Nephron (organoid): ENCODE measurements around the gene GPC4.

Experiments used
- H3K27ac Mint-ChIP-seq, 3 experiments: 2 replicates each; pipeline ENCODE4 v1.8.0; 2020; ENCODE audit warnings: mixed read lengths in 3 of 3, mild to moderate bottlenecking in 2 of 3, moderate library complexity in 1 of 3
- H3K27me3 Mint-ChIP-seq: 2 replicates; pipeline ENCODE4 v1.8.0; 2021; ENCODE audit warnings: low read depth, mild to moderate bottlenecking, moderate library complexity, mixed read lengths
- H3K36me3 Mint-ChIP-seq: 2 replicates; pipeline ENCODE4 v1.8.0; 2020; ENCODE audit warnings: low read depth, mixed read lengths
- H3K4me1 Mint-ChIP-seq: 2 replicates; pipeline ENCODE4 v1.8.0; 2020; ENCODE audit warnings: mixed read lengths
- H3K4me3 Mint-ChIP-seq, 3 experiments: 2 replicates each; pipeline ENCODE4 v1.8.0; 2020; ENCODE audit warnings: mild to moderate bottlenecking in 3 of 3, mixed read lengths in 3 of 3, moderate library complexity in 2 of 3
- H3K9me3 Mint-ChIP-seq: 2 replicates; pipeline ENCODE4 v1.8.0; 2020; ENCODE audit warnings: mixed read lengths
- TF ChIP-seq, protein P1 (sequence below), 3 experiments: fragments of 200-600 bp; sonication (generic); IDR thresholded peaks; one replicate each; pipeline ENCODE4 v1.5.0; 2021; ENCODE audit warnings: antibody characterized with exemption in 3 of 3; ENCODE audit not compliant: unreplicated experiment in 3 of 3

GPC4 gene

DNA sequence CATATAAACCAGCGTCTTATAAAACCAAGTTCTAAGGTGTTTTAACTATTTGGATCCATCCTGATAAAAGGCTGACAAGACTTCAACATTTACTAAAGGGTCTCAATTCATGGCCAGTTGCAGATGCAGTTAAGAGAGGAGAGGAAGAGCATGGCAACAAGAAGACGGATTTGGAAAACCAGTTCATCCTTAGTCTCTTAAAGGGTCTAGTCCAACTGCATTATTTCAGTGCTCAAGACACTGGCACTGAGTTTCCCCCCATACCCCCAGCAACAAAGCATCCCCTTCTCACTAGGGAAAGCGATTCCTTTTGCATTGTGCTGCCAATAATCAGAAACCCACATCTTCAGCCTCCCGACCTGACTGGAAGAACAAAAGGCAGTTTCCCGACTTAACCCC is 106.8 kb downstream of the GPC4 start:
- no peak overlapping the region for H3K4me3 Mint-ChIP-seq
- no peak overlapping the region for H3K27ac Mint-ChIP-seq
- TF ChIP-seq, protein P1, sequence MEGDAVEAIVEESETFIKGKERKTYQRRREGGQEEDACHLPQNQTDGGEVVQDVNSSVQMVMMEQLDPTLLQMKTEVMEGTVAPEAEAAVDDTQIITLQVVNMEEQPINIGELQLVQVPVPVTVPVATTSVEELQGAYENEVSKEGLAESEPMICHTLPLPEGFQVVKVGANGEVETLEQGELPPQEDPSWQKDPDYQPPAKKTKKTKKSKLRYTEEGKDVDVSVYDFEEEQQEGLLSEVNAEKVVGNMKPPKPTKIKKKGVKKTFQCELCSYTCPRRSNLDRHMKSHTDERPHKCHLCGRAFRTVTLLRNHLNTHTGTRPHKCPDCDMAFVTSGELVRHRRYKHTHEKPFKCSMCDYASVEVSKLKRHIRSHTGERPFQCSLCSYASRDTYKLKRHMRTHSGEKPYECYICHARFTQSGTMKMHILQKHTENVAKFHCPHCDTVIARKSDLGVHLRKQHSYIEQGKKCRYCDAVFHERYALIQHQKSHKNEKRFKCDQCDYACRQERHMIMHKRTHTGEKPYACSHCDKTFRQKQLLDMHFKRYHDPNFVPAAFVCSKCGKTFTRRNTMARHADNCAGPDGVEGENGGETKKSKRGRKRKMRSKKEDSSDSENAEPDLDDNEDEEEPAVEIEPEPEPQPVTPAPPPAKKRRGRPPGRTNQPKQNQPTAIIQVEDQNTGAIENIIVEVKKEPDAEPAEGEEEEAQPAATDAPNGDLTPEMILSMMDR (IDR thresholded peaks at IDR 0.05; ENCODE audit: unreplicated experiment in 3 of 3) = no peak
- peaks cover 4% of the 10 kb centered on the region for H3K27me3 Mint-ChIP-seq
- peaks cover 21% of the 10 kb centered on the region for H3K4me1 Mint-ChIP-seq
- H3K9me3 Mint-ChIP-seq = no peaks in the 10 kb centered on the region
- peaks cover 14% of the 10 kb centered on the region for H3K36me3 Mint-ChIP-seq

DNA sequence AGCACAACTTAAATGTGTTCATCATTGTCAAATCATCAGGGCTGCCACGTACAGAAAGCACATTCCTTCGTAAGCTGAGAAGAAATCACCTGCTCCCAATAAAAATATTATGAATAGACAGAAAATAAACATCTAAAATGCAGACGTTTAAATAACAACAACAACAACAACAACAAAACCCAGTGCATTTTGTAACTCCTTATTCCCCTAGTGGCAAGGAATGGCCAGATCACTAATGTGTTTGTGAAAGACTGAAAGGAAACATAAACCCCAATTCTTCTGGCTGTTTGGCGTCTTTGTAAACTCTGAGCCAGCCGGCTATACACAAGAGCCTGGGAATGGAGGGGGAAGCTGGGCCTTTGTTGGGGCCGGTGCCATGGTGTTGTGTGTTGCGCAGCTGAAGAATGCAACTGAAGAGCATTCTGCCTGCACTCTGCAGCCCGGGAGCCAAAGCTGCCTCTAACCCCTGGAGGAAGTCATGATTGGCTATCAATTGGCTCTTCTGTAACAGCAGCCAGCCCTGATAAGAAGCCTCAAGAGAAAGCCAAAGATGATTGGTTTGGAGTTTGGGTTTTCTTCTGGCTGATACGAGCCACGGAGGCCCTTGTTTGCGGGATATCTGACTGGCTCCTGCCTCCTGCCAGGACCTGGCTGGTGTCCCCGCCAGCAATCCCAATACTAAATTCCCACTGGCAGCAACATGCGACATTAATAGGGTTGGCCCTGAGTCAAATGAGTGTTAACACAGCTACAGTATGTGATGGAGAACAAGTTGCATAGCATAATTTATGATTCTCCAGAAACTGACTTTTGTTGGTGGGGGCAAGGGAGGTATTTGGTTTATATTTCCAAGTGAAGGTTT is 107.4 kb downstream of the GPC4 start:
- peaks cover 18% of the 10 kb centered on the region for H3K4me1 Mint-ChIP-seq
- peaks cover 4% of the 10 kb centered on the region for H3K27me3 Mint-ChIP-seq
- no peaks in the 10 kb centered on the region for H3K9me3 Mint-ChIP-seq
- H3K4me3 Mint-ChIP-seq = no peak overlapping the region
- no peak overlapping the region for H3K27ac Mint-ChIP-seq
- TF ChIP-seq, protein P1 (IDR thresholded peaks at IDR 0.05; ENCODE audit: unreplicated experiment in 3 of 3) = no peak
- H3K36me3 Mint-ChIP-seq = peaks cover 20% of the 10 kb centered on the region

DNA sequence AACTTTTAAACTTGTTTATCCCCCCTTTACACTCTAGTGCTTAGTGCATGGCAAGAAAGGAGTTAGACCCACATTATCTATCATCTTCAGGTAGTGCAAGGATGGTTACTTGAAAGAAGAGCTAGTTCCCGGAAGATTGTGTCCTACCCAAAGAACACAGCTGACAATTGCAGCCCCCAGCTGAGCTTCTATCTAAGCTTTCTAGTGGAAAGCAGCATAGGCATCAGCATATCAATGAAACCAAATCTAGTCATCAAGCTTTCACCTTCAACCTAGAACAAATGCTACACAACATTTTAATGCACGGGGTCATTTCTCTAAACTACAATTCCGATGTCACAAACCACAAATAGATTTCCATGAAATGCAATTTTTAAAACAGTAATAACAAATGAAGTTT is 108.2 kb downstream of the GPC4 start:
- Mint-ChIP-seq H3K9me3 (no peaks in the 10 kb centered on the region), H3K4me1 (peaks cover 18% of the 10 kb centered on the region), H3K36me3 (peaks cover 25% of the 10 kb centered on the region), H3K27me3 (peaks cover 3% of the 10 kb centered on the region), H3K27ac (no peak overlapping the region), H3K4me3 (no peak overlapping the region)
- TF ChIP-seq, protein P1 (IDR thresholded peaks at IDR 0.05; ENCODE audit: unreplicated experiment in 3 of 3) = no peak

DNA sequence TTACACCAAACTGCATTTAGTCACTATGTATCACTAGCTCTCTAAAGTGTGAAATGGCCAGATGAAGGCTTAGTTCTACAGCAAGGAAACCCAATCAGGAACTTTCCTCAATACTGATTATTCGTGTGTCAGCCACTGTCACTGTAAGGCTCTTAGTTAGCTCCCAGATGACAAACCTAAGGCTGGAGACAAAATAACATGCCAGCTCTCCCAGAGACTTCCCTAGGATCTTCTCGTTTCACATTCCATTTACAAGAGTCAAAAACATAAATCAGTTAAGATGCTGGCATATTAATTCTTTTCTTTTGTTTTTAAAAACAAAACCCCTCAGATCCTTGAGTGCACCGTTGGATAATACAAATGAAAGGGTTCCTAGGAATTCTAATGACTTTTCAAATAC is 109.0 kb downstream of the GPC4 start:
- TF ChIP-seq, protein P1 (IDR thresholded peaks at IDR 0.05; ENCODE audit: unreplicated experiment in 3 of 3) = no peak
- Mint-ChIP-seq H3K4me1 (peaks cover 15% of the 10 kb centered on the region), H3K4me3 (no peak overlapping the region), H3K9me3 (no peaks in the 10 kb centered on the region), H3K27me3 (no peaks in the 10 kb centered on the region), H3K27ac (peak overlapping the region in 1 of 3 experiments; percentile 18), H3K36me3 (peaks cover 25% of the 10 kb centered on the region)

DNA sequence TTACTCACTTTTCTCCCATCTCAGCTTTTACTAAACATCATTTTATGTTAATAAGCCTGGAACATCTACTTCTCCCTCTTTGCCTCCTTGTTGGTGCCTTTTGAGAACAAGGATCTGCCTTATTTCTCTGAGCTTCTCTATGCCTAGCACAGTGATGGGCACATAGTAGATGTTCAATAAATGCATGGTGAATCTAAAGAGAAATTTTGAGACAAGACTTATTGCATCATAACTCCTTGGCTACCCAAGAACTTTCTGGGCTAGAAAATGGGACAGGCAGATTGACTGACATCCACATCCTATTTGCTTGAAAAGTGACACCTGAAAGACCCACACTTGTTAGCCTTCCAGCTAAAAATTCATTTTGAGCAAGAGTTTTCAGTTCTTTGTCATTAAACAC is 109.9 kb downstream of the GPC4 start:
- Mint-ChIP-seq H3K27me3 (no peaks in the 10 kb centered on the region), H3K9me3 (no peaks in the 10 kb centered on the region), H3K27ac (no peak overlapping the region), H3K4me3 (no peak overlapping the region), H3K4me1 (peaks cover 19% of the 10 kb centered on the region), H3K36me3 (peaks cover 25% of the 10 kb centered on the region)
- TF ChIP-seq, protein P1 (IDR thresholded peaks at IDR 0.05; ENCODE audit: unreplicated experiment in 3 of 3) = no peak
